Esophagus muscularis mucosa (tissue), 4 donors: ENCODE results near the gene POP7. TPM values are rescaled to one million over a fixed set of nuclear protein-coding genes. Genes with fewer than 3 reads are reported as not detected.
"Not testable (repeated sequence)": the region's sequence is repeated elsewhere in the genome, so short reads cannot be mapped to it uniquely, and the experiment has no call there.

Source experiments
- DNase-seq: peaks from one replicate; pipeline ENCODE4 v3.0.0-alpha.2; 2017; ENCODE audit errors: extremely low spot score
- H3K27ac ChIP-seq, 4 donors: fragments of 200-600 bp; sonication (generic); replicated peaks in 1 of 4; 1 replicate in 3 of 4; 2 replicates in 1 of 4; pipeline ENCODE4 v1.5.1; 2016 to 2019; ENCODE audit warnings: mild to moderate bottlenecking in 1 of 4
- H3K27me3 ChIP-seq, 4 donors: fragments of 200-600 bp; sonication (generic); one replicate each; pipeline versions ENCODE4 v1.5.1 to v1.6.0; 2016 to 2019
- H3K36me3 ChIP-seq, 4 donors: fragments of 200-600 bp; sonication (generic); one replicate each; pipeline ENCODE4 v1.5.1; 2016 to 2019
- H3K4me1 ChIP-seq, 4 donors: fragments of 200-600 bp; sonication (generic); one replicate each; pipeline ENCODE4 v1.5.1; 2016 to 2019
- H3K4me3 ChIP-seq, 4 donors: fragments of 200-600 bp; sonication (generic); 1 replicate in 2 of 4; 2 replicates in 2 of 4; pipeline ENCODE4 v1.5.1; 2016 to 2019; ENCODE audit warnings: mild to moderate bottlenecking in 4 of 4, moderate library complexity in 1 of 4
- H3K9me3 ChIP-seq, 4 donors: fragments of 200-600 bp; sonication (generic); 1 replicate in 3 of 4; 2 replicates in 1 of 4; pipeline ENCODE4 v1.5.1; 2016 to 2019
- CTCF ChIP-seq, 3 experiments: fragments of 200-600 bp in 2 of 3; fragments of 450-650 bp in 1 of 3; sonication (generic) in 2 of 3; IDR thresholded peaks; one replicate each; pipeline ENCODE4 v1.5.1; 2017 to 2019; ENCODE audit warnings: antibody characterized with exemption in 3 of 3, mild to moderate bottlenecking in 2 of 3, moderate library complexity in 1 of 3
- EP300 ChIP-seq: sonication (generic); formaldehyde crosslinking; IDR thresholded peaks from one replicate; pipeline ENCODE4 v1.6.1; 2017; ENCODE audit warnings: antibody characterized with exemption
- POLR2A ChIP-seq: fragments of 450-650 bp; IDR thresholded peaks from one replicate; pipeline ENCODE4 v1.6.1; 2017; ENCODE audit warnings: antibody characterized with exemption, moderate library complexity, mild to moderate bottlenecking, low read depth
- POLR2AphosphoS5 ChIP-seq, 2 donors: sonication (generic); formaldehyde crosslinking; IDR thresholded peaks; one replicate each; pipeline ENCODE4 v1.6.1; 2017; ENCODE audit warnings: antibody characterized with exemption in 2 of 2
- WGBS: methylation state at CpG from one replicate; pipeline ENCODE4 v1.1.5; 2018; 5-methylcytosine and 5-hydroxymethylcytosine counted together
- intact Hi-C: fragments of 100-400 bp; cut with DNase I; formaldehyde crosslinking; loops from one replicate; pipeline ENCODE4 v1.15.1; 2023
- total RNA-seq, 4 donors: library from RNA; depleted of rRNA; stranded (reverse); fragments of >200 nt; gene quantifications; one replicate each; pipeline versions ENCODE4 v1.1.0 to v1.2.1, GENCODE V29; 2016

Gene POP7
- total RNA-seq, 4 donors from 2014 or later = 27.0 to 51.3 (median 43.7) TPM

DNA sequence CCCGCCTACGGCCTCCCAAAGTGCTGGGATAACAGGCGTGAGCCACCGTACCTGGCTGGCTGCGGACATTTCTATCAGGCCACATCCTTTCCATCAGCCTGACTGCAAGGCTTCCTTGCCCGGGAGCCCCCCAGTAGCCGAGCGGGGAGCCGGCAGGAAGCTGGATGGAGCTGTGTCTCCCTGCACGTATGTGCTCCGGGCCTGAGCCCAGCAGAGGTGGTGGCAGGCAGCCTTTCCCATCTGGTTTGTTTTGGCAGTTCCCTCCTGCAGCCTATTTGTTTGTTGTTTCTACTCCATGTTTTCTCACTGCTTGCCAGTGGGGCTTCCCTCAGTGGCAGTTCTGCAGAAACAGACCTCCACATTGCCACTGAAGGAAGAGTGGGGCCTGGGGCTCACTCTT is 5.4 kb downstream of the POP7 start:
- Histone ChIP-seq H3K4me3 (no peak overlapping the region), H3K27ac (no peak overlapping the region), H3K9me3 (no peaks in the 10 kb centered on the region), H3K4me1 (peaks cover 11 to 17% (median 14%) of the 10 kb centered on the region in 4 donors), H3K27me3 (peaks cover 0 to 1% (median 0%) of the 10 kb centered on the region in 4 donors), H3K36me3 (peaks cover 0 to 9% (median 9%) of the 10 kb centered on the region in 4 donors)
- intact Hi-C loops = no loop called here
- no peak for TF ChIP-seq CTCF (IDR thresholded peaks at IDR 0.05)
- TF ChIP-seq POLR2A = no peak
- no peak for TF ChIP-seq EP300
- TF ChIP-seq POLR2AphosphoS5 (IDR thresholded peaks at IDR 0.05) = no peak
- DNase-seq = no peak
- 78% methylated on average over 11 of the region's 11 CpGs for WGBS

DNA sequence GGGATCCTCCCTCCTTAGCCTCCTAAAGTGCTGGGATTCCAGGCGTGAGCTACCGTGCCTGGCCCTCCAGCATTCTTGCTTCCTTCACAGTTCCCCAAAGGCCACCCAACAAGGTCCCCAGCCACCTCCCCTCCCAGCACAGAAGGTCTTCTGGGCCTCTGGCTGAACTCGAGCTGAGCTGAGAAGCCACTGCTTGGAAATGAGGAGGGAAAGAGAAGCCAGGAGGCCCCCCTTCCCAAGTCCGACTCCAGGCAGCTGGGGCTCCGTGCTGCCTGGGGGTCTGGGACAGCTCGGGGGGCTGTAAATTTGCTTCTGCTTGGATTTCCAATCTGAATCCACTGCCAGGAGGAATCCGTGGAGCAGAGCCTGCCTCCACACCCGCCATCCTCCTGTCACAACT is 8.8 kb downstream of the POP7 start:
- Histone ChIP-seq H3K27ac (no peak overlapping the region), H3K36me3 (no peaks in the 10 kb centered on the region), H3K4me3 (no peak overlapping the region), H3K27me3 (peaks cover 0 to 16% (median 3%) of the 10 kb centered on the region in 4 donors), H3K9me3 (no peaks in the 10 kb centered on the region), H3K4me1 (no peaks in the 10 kb centered on the region)
- intact Hi-C loops = no loop called here
- 62% methylated on average over 8 of the region's 8 CpGs for WGBS
- TF ChIP-seq POLR2AphosphoS5 (IDR thresholded peaks at IDR 0.05) = no peak
- TF ChIP-seq EP300 = no peak
- no peak for TF ChIP-seq CTCF (IDR thresholded peaks at IDR 0.05)
- TF ChIP-seq POLR2A = no peak
- DNase-seq = no peak

DNA sequence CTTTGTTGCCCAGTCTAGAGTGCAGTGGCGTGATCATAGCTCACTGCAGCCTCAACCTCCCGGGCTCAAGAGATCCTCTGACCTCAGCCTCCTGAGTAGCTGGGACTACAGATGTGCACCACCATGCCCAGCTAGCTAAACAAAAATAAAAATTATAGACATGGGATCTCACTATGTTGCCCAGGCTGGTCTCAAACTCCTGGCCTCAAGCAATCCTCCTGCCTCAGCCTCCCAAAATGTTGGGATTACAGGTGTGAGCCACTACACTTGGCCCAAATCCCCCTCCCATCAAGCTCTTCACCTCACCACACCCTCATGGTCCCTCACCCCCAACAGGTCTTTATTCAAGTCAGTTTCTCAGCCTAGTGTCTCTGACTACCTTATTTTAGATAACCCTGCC is 11.2 kb downstream of the POP7 start:
- H3K36me3 ChIP-seq, DNase-seq, intact Hi-C loops, H3K27ac ChIP-seq, H3K9me3 ChIP-seq, H3K4me3 ChIP-seq: not testable (repeated sequence)
- Histone ChIP-seq H3K27me3 (peaks cover 0 to 39% (median 21%) of the 10 kb centered on the region in 4 donors), H3K4me1 (peaks cover 6 to 12% (median 10%) of the 10 kb centered on the region in 4 donors)
- 100% methylated on average over 2 of the region's 2 CpGs for WGBS

DNA sequence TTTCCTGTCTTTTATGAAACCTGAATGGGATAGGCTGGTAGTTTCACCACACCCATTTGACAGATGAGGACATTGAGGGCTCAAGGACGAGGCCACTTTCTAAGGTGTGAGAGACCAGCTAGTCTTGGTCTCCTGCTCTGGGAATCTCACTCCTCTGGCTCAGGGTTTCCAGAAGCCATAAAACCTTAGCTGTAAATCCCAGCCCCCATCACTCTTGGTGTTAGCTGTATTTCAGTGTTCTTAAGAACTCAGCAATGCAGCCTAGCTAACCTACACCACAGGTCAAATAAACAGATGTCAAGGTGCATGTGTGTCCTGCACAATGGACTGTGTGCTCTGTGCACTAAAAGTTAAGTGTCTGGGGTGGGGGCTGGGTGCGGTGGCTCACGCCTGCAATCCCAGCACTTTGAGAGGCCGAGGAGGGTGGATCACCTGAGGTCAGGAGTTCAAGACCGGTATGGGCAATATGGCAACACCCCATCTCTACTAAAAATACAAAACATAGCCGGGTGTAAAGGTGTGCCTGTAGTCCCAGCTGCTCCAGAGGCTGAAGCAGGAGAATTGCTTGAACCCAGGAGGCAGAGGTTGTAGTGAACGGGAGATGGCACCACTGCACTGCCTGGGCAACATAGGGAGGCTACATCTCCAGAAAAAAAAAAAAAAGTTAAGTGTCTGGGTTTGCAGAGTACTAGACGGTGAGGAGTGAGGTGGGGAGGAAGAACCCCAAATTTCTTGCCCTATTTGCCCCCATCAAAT is 13.8 kb downstream of the POP7 start:
- Histone ChIP-seq H3K36me3 (no peaks in the 10 kb centered on the region), H3K27me3 (peaks cover 0 to 57% (median 22%) of the 10 kb centered on the region in 4 donors), H3K27ac (no peak overlapping the region), H3K9me3 (no peaks in the 10 kb centered on the region), H3K4me3 (no peak overlapping the region), H3K4me1 (peaks cover 6 to 12% (median 10%) of the 10 kb centered on the region in 4 donors)
- 42% methylated on average over 4 of the region's 8 CpGs for WGBS
- DNase-seq = no peak
- TF ChIP-seq POLR2A (no peak), EP300 (no peak), CTCF (IDR thresholded peaks at IDR 0.05) (no peak), POLR2AphosphoS5 (IDR thresholded peaks at IDR 0.05) (no peak)
- intact Hi-C loops = no loop called here

DNA sequence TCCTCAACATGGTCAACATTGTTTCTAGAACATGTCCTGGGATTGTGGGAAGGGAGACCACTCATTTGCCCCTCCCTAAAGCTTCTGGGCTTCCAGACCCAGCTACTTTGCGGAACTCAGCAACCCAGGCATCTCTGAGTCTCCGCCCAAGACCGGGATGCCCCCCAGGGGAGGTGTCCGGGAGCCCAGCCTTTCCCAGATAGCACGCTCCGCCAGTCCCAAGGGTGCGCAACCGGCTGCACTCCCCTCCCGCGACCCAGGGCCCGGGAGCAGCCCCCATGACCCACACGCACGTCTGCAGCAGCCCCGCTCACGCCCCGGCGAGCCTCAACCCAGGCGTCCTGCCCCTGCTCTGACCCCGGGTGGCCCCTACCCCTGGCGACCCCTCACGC is 14.4 kb downstream of the POP7 start, which contains the start of gene EPO:
TSS of gene EPO (plus strand) at position 190 of the 392 bp plus-strand sequence. CDS start 513 bp downstream, outside the sequence.
- WGBS = 8% methylated on average over 4 of the region's 21 CpGs
- Histone ChIP-seq H3K27me3 (peaks cover 0 to 57% (median 22%) of the 10 kb centered on the region in 4 donors), H3K36me3 (no peaks in the 10 kb centered on the region), H3K4me3 (peak within 1 kb of the TSS in 2 of 4 donors; percentile 12 to 30), H3K9me3 (no peaks in the 10 kb centered on the region), H3K27ac (no peak within 1 kb of the TSS), H3K4me1 (peaks cover 6 to 16% (median 15%) of the 10 kb centered on the region in 4 donors)
- TF ChIP-seq CTCF (IDR thresholded peaks at IDR 0.05) (no peak), EP300 (no peak), POLR2A (no peak), POLR2AphosphoS5 (IDR thresholded peaks at IDR 0.05) (no peak)
- intact Hi-C loops = no loop called here
- DNase-seq = no peak
